OCI-LY3 (cell line): ENCODE measurements around the gene REG1A.

ENCODE experiments used
- H2AFZ ChIP-seq: fragments of 200-600, 300-600 bp; shearing (Covaris generic); 2 replicates; pipeline ENCODE4 v1.6.0; 2014; ENCODE audit warnings: antibody characterized with exemption, low read depth, low read length
- H3K27ac ChIP-seq: fragments of 200-600, 300-600 bp; sonication (generic); 2 replicates; pipeline ENCODE4 v1.5.1; 2014; ENCODE audit warnings: mild to moderate bottlenecking, low read length, moderate library complexity, mixed read lengths
- H3K27me3 ChIP-seq: fragments of 200-600, 300-600 bp; sonication (generic); 2 replicates; pipeline ENCODE4 v1.6.1; 2014; ENCODE audit warnings: low read depth, low read length, mixed read lengths
- H3K36me3 ChIP-seq: fragments of 200-600, 300-600 bp; sonication (generic); replicated peaks from 2 replicates; pipeline ENCODE3; 2014; ENCODE audit warnings: low read depth, low read length, mixed read lengths
- H3K4me1 ChIP-seq: fragments of 300-600, 200-600 bp; sonication (generic); 2 replicates; pipeline ENCODE4 v1.6.1; 2014; ENCODE audit warnings: low read length, mixed read lengths
- H3K4me2 ChIP-seq: fragments of 200-600, 300-600 bp; sonication (generic); 2 replicates; pipeline ENCODE4 v1.6.1; 2014; ENCODE audit warnings: low read length, mixed read lengths
- H3K4me3 ChIP-seq: fragments of 300-600, 200-600 bp; sonication (generic); 2 replicates; pipeline ENCODE4 v1.5.1; 2014; ENCODE audit warnings: antibody characterized with exemption, mild to moderate bottlenecking, low read length, moderate library complexity
- H3K79me2 ChIP-seq: fragments of 300-600, 200-600 bp; shearing (Covaris generic); 2 replicates; pipeline ENCODE4 v1.6.1; 2014; ENCODE audit warnings: mild to moderate bottlenecking, low read length, mixed read lengths
- H3K9ac ChIP-seq: fragments of 300-600, 200-600 bp; shearing (Covaris generic); 2 replicates; pipeline ENCODE4 v1.6.0; 2014; ENCODE audit warnings: mild to moderate bottlenecking, low read length, moderate library complexity
- H3K9me3 ChIP-seq: fragments of 200-600, 300-600 bp; shearing (Covaris generic); 2 replicates; pipeline ENCODE4 v1.6.1; 2014; ENCODE audit warnings: low read length, mixed read lengths; ENCODE audit not compliant: insufficient read depth
- H4K20me1 ChIP-seq: fragments of 200-600, 300-600 bp; sonication (generic); 2 replicates; pipeline ENCODE4 v1.6.1; 2016; ENCODE audit warnings: low read length, mixed read lengths; ENCODE audit not compliant: insufficient read depth
- EZH2phosphoT487 ChIP-seq: fragments of 200-600 bp; shearing (Covaris generic); IDR thresholded peaks from 2 replicates; pipeline ENCODE4 v1.6.1; 2018; ENCODE audit warnings: antibody characterized with exemption, mixed run types, low read depth
- TF ChIP-seq, protein P1 (sequence below): fragments of 200-600, 300-600 bp; sonication (generic); IDR thresholded peaks from 2 replicates; pipeline ENCODE4 v1.5.1; 2014; ENCODE audit warnings: antibody characterized with exemption, low read length, low read depth

Gene REG1A

DNA sequence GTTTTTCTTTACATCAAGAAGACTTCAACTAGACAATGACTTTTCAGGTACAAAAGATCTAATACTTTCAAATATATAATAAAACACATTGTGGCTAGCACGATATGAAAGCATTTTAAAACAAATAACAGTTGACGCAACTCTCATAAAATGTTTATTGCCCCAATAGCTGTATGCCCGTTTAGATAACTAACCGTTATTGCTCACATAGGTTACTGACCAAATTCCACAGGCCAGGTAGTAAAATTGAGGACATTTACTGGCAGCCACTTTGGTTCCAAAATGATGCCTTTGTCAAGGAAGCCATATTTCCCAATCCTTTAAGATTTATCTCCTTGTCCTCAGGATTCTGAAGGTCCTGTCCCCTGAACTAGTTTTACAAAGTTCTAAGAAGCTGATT lies 29.6 kb upstream of the REG1A start:
- H3K4me1 ChIP-seq = no peaks in the 10 kb centered on the region
- H3K27me3 ChIP-seq = no peaks in the 10 kb centered on the region
- no peak overlapping the region for H2AFZ ChIP-seq
- H3K4me2 ChIP-seq = no peak overlapping the region
- no peak overlapping the region for H3K9ac ChIP-seq
- H3K79me2 ChIP-seq = no peaks in the 10 kb centered on the region
- no peak overlapping the region for H3K4me3 ChIP-seq
- H4K20me1 ChIP-seq = no peaks in the 10 kb centered on the region
- H3K9me3 ChIP-seq = no peaks in the 10 kb centered on the region
- TF ChIP-seq, protein P1, sequence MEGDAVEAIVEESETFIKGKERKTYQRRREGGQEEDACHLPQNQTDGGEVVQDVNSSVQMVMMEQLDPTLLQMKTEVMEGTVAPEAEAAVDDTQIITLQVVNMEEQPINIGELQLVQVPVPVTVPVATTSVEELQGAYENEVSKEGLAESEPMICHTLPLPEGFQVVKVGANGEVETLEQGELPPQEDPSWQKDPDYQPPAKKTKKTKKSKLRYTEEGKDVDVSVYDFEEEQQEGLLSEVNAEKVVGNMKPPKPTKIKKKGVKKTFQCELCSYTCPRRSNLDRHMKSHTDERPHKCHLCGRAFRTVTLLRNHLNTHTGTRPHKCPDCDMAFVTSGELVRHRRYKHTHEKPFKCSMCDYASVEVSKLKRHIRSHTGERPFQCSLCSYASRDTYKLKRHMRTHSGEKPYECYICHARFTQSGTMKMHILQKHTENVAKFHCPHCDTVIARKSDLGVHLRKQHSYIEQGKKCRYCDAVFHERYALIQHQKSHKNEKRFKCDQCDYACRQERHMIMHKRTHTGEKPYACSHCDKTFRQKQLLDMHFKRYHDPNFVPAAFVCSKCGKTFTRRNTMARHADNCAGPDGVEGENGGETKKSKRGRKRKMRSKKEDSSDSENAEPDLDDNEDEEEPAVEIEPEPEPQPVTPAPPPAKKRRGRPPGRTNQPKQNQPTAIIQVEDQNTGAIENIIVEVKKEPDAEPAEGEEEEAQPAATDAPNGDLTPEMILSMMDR = no peak
- TF ChIP-seq EZH2phosphoT487 = no peak
- no peaks in the 10 kb centered on the region for H3K36me3 ChIP-seq
- H3K27ac ChIP-seq = no peak overlapping the region

- Histone ChIP-seq H2AFZ (no peak overlapping the region), H3K27me3 (no peaks in the 10 kb centered on the region)
Observed at GRCh38 chr2:79097843-79098242, 22.4 kb upstream of the REG1A start.

DNA sequence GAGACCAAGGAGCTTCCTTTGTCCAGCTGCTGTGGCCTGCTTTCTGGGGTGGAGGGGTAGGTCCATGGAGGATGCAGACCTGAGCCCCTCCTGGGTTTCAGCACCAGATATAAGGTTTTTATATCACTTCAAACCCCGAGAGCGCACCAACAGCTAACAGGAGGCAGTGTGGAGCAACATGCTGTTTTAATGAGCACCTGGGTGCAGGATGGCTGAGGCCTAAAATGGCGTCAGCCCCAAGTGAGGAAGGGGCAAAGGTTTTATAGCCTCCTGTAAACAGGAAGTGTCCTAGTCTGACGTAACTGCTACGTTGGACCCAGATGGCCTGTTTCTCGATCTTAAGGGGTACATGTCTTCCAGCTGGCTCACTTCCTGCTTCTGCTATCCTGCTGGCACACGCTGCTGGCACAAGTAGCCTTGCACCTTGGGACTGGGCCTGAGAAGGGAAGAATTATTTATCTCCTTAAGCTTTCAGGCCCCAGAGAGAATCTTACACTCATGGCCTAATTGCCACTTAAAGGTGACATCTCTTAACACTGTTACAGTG lies 21.1 kb upstream of the REG1A start:
- TF ChIP-seq, protein P1 = no peak
- TF ChIP-seq EZH2phosphoT487 = no peak
- H3K4me1 ChIP-seq = peaks cover 8% of the 10 kb centered on the region
- no peaks in the 10 kb centered on the region for H4K20me1 ChIP-seq
- H3K4me3 ChIP-seq = no peak overlapping the region
- H3K36me3 ChIP-seq = no peaks in the 10 kb centered on the region
- no peak overlapping the region for H3K27ac ChIP-seq
- H3K4me2 ChIP-seq = no peak overlapping the region
- H3K27me3 ChIP-seq = no peaks in the 10 kb centered on the region
- no peak overlapping the region for H2AFZ ChIP-seq
- no peak overlapping the region for H3K9ac ChIP-seq
- H3K9me3 ChIP-seq = peaks cover 3% of the 10 kb centered on the region
- no peaks in the 10 kb centered on the region for H3K79me2 ChIP-seq

More at GRCh38 chr2:79097843-79098242, 22.4 kb upstream of the REG1A start:
- no peak overlapping the region for H3K4me2 ChIP-seq
- no peak overlapping the region for H3K4me3 ChIP-seq
- TF ChIP-seq, protein P1 = no peak
- TF ChIP-seq EZH2phosphoT487 = no peak
- peaks cover 8% of the 10 kb centered on the region for H3K4me1 ChIP-seq
- H3K79me2 ChIP-seq = no peaks in the 10 kb centered on the region
- H3K36me3 ChIP-seq = no peaks in the 10 kb centered on the region
- no peak overlapping the region for H3K27ac ChIP-seq
- no peaks in the 10 kb centered on the region for H4K20me1 ChIP-seq
- peaks cover 3% of the 10 kb centered on the region for H3K9me3 ChIP-seq
- no peak overlapping the region for H3K9ac ChIP-seq

- no peak overlapping the region for H2AFZ ChIP-seq
- no peak overlapping the region for H3K4me3 ChIP-seq
- no peaks in the 10 kb centered on the region for H3K79me2 ChIP-seq
- no peak overlapping the region for H3K9ac ChIP-seq
- H3K9me3 ChIP-seq = peaks cover 3% of the 10 kb centered on the region
- H3K36me3 ChIP-seq = no peaks in the 10 kb centered on the region
- TF ChIP-seq, protein P1 = no peak
- no peak for TF ChIP-seq EZH2phosphoT487
- H4K20me1 ChIP-seq = no peaks in the 10 kb centered on the region
- H3K4me2 ChIP-seq = no peak overlapping the region; the same call in 1 of the 2 replicates
- H3K27ac ChIP-seq = no peak overlapping the region
- no peaks in the 10 kb centered on the region for H3K27me3 ChIP-seq
- peaks cover 8% of the 10 kb centered on the region for H3K4me1 ChIP-seq
Observed at GRCh38 chr2:79100285-79100684, 20.0 kb upstream of the REG1A start.
